Stimulated activated CD8-positive, alpha-beta memory T cell treated with anti-CD3 and anti-CD28 coated beads, Interleukin-15, amount 100 ng/mL, for 24 hours (primary cell): ENCODE results near the gene VEGFA.
"Not testable (repeated sequence)": the region's sequence is repeated elsewhere in the genome, so short reads cannot be mapped to it uniquely, and the experiment has no call there.

Source experiments
- DNase-seq: peaks from one replicate; pipeline ENCODE4 v3.0.0-alpha.2; 2020; ENCODE audit warnings: low read depth

VEGFA gene

GRCh38 chr6:43803783-43804549 is 34.0 kb downstream of the VEGFA start:
- no peak for DNase-seq

GRCh38 chr6:43804550-43805223 is 34.7 kb downstream of the VEGFA start:
- DNase-seq, result no peak

- no peak for DNase-seq
Observed at GRCh38 chr6:43805699-43806042, 35.7 kb downstream of the VEGFA start.

- DNase-seq, result no peak
Observed at GRCh38 chr6:43806043-43806757, 36.2 kb downstream of the VEGFA start.

- no peak for DNase-seq
Observed at GRCh38 chr6:43806758-43807227, 36.8 kb downstream of the VEGFA start.

- no peak for DNase-seq
Observed at GRCh38 chr6:43807228-43808061, 37.4 kb downstream of the VEGFA start.

GRCh38 chr6:43808412-43808811 is 38.4 kb downstream of the VEGFA start:
- DNase-seq, result no peak

- DNase-seq, result no peak
Observed at GRCh38 chr6:43809417-43810305, 39.6 kb downstream of the VEGFA start.

- DNase-seq, result no peak
Observed at GRCh38 chr6:43810965-43811732, 41.1 kb downstream of the VEGFA start.

- DNase-seq, result no peak
Observed at GRCh38 chr6:43811733-43812099, 41.7 kb downstream of the VEGFA start.

- DNase-seq, result no peak
Observed at GRCh38 chr6:43812850-43813578, 43.0 kb downstream of the VEGFA start.

GRCh38 chr6:43814111-43814510 is 44.1 kb downstream of the VEGFA start:
- no peak for DNase-seq

- DNase-seq, result no peak
Observed at GRCh38 chr6:43814865-43815264, 44.9 kb downstream of the VEGFA start.

GRCh38 chr6:43817192-43817591 is 47.2 kb downstream of the VEGFA start:
- no peak for DNase-seq

- not testable (repeated sequence) for DNase-seq
Observed at GRCh38 chr6:43818973-43819372, 49.0 kb downstream of the VEGFA start.

- DNase-seq, result no peak
Observed at GRCh38 chr6:43819958-43820357, 49.9 kb downstream of the VEGFA start.

GRCh38 chr6:43820486-43820885 is 50.5 kb downstream of the VEGFA start:
- DNase-seq, result no peak

- DNase-seq, result no peak
Observed at GRCh38 chr6:43821101-43821886, 51.3 kb downstream of the VEGFA start.

GRCh38 chr6:43823390-43823789 is 53.4 kb downstream of the VEGFA start:
- DNase-seq, result no peak
